ENCODE data around the gene TSPAN18. TPM values are rescaled to one million over a fixed set of nuclear protein-coding genes. Genes with fewer than 3 reads are reported as not detected.

TSPAN18 gene
- total RNA-seq, 2 experiments from 2014 or later = 0.85 to 0.92 TPM

DNA sequence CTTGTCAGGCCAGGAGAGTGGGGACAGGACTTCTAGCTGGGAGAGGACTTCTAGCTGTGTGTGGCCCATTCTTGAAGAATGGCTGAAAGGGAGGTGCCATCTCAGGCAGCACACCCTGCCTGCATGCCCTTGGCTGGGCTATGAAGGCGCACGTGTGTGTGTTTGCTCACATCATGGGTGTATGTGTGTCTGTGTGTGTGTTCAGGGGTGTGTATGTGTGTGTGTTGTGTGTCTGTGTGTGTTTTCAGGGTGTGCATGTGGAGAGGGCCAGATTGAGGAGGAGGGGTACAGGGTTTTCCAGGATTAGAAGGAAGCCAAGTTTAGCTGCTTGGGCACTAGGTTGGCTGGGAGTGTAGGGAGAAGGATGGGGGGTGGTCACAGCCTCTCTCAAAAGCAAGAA lies 207.3 kb downstream of the TSPAN18 start:
- ATAC-seq (no peak), DNase-seq (no peak)
- intact Hi-C loops (cut with micrococcal nuclease) = no loop called here
- TF ChIP-seq, protein P1, sequence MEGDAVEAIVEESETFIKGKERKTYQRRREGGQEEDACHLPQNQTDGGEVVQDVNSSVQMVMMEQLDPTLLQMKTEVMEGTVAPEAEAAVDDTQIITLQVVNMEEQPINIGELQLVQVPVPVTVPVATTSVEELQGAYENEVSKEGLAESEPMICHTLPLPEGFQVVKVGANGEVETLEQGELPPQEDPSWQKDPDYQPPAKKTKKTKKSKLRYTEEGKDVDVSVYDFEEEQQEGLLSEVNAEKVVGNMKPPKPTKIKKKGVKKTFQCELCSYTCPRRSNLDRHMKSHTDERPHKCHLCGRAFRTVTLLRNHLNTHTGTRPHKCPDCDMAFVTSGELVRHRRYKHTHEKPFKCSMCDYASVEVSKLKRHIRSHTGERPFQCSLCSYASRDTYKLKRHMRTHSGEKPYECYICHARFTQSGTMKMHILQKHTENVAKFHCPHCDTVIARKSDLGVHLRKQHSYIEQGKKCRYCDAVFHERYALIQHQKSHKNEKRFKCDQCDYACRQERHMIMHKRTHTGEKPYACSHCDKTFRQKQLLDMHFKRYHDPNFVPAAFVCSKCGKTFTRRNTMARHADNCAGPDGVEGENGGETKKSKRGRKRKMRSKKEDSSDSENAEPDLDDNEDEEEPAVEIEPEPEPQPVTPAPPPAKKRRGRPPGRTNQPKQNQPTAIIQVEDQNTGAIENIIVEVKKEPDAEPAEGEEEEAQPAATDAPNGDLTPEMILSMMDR (IDR thresholded peaks at IDR 0.05) = no peak
- H3K36me3 Mint-ChIP-seq (ENCODE audit: low read depth) = no peaks in the 10 kb centered on the region
- no peaks in the 10 kb centered on the region for H3K27me3 Mint-ChIP-seq
- ChIA-PET CTCF (interaction anchor here (3.0 to 24.5 kb wide), 2 partner anchors 23 to 169 kb away, joined by 14 to 942 read pairs; no protein-coding TSS in a partner anchor), POLR2A (no interaction called here)
- H3K4me3 Mint-ChIP-seq = no peak overlapping the region
- H3K4me1 Mint-ChIP-seq (ENCODE audit: low read depth) = no peaks in the 10 kb centered on the region
- no peaks in the 10 kb centered on the region for H3K9me3 Mint-ChIP-seq
- peak overlapping the region; percentile 2 for H3K27ac Mint-ChIP-seq

DNA sequence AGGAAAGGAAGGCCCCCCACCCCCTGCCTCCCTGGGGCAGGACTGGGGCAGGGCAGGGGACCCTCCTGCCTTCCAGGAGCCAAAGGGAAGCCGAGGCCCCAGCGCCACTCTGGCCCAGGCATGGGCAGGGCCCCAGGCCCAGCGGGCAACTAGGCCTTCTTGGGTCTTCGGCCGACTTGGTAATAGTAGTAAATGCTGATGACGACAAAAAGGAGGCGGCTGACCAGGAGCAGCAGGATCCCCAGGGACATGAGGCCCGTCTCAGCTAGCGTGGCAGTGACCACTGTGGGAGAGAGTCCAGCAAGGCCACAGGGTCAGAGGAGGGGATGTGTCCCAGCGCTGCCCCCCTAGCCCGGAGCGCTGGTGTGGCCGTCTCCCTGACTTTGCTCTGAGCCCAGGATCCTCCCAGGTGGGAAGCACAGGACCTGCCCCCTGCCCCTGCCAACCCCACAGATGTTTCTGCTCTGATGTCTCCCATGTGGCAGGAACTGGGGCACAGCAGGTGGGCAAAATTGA lies 208.0 kb downstream of the TSPAN18 start:
- H3K4me1 Mint-ChIP-seq (ENCODE audit: low read depth) = no peaks in the 10 kb centered on the region
- H3K27ac Mint-ChIP-seq = no peak overlapping the region
- TF ChIP-seq, protein P1 (IDR thresholded peaks at IDR 0.05) = no peak
- CTCF ChIA-PET = interaction anchor here (3.0 to 24.5 kb wide), 4 partner anchors 8 to 168 kb away, joined by 14 to 942 read pairs (median 54); no protein-coding TSS in a partner anchor
- ATAC-seq = no peak
- no peaks in the 10 kb centered on the region for H3K9me3 Mint-ChIP-seq
- H3K4me3 Mint-ChIP-seq = no peak overlapping the region
- POLR2A ChIA-PET = no interaction called here
- intact Hi-C loops (cut with micrococcal nuclease) = no loop called here
- DNase-seq = no peak
- H3K27me3 Mint-ChIP-seq = no peaks in the 10 kb centered on the region
- H3K36me3 Mint-ChIP-seq (ENCODE audit: low read depth) = no peaks in the 10 kb centered on the region

DNA sequence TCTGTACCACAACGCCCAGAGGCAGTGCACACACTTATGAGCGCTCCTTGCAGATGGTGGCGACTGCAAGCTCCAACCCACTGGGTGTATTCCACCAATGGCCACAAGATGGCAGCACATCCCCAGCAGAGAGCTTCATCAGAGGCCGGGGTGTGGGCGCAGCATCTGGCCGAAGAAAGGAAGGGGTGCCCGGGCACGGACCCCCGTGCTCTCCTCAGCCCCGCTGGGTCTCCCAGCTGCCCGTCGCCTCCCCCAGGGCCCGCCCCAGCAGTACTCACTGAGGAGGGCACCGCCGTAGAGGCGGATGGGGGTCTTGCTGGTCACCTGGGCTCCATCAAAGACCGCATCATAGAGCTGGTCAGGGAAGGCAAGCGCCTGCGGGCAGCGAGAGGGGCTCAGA lies 209.8 kb downstream of the TSPAN18 start:
- CTCF ChIA-PET = interaction anchor here (0.6 to 24.5 kb wide), 55 partner anchors 10 to 767 kb away, joined by 3 to 942 read pairs (median 3); partner anchors contain the start of genes SYT13 and TP53I11
- ATAC-seq (peak; percentile 97), DNase-seq (peak; percentile 88)
- Mint-ChIP-seq H3K4me1 (ENCODE audit: low read depth) (no peaks in the 10 kb centered on the region), H3K36me3 (ENCODE audit: low read depth) (no peaks in the 10 kb centered on the region), H3K9me3 (no peaks in the 10 kb centered on the region), H3K27me3 (no peaks in the 10 kb centered on the region), H3K27ac (no peak overlapping the region), H3K4me3 (no peak overlapping the region)
- POLR2A ChIA-PET = interaction anchor here (1.9 to 2.9 kb wide), 2 partner anchors 9 to 167 kb away, joined by 7 to 27 read pairs; no protein-coding TSS in a partner anchor
- TF ChIP-seq, protein P1 (IDR thresholded peaks at IDR 0.05) = peak; percentile 97
- intact Hi-C loops (cut with micrococcal nuclease) = loop anchor here (1.0 kb wide), 1 partner anchor 167 kb away; no protein-coding TSS in a partner anchor

DNA sequence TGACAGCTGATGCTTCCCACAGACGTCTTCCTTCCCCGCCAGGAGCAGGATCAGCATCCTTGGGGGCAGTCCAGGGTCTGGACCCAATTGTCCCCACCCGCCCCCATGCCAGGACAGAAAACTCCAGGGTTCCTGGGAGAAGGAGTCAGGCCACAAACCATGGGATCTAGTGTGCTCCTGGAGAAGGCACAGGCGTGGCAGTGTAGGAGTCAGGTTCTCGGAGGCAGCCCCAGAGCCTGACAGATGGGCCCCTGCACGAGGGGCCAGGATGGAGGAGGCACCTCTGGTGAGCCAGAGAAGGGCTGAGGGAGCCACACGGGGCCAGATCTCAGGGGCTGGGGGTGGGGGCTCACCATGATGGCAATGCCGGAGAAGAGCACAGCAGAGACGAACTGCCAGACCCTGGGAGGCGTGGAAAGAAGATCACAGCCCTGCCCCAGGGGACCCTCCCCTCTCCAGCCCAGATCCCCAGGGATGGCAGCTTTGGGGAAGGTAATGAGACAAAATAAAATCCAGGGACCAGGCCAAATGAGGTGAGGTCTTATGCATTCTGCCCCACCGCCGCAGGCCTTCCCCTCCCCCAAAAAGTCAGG lies 210.3 kb downstream of the TSPAN18 start:
- H3K27ac Mint-ChIP-seq = no peak overlapping the region
- no peak for DNase-seq
- ChIA-PET POLR2A (interaction anchor here (1.3 to 2.9 kb wide), 3 partner anchors 10 to 167 kb away, joined by 3 to 27 read pairs (median 7); no protein-coding TSS in a partner anchor), CTCF (interaction anchor here (0.6 to 24.5 kb wide), 37 partner anchors 10 to 412 kb away, joined by 3 to 942 read pairs (median 4); partner anchors contain the start of genes SYT13 and TP53I11)
- H3K4me1 Mint-ChIP-seq (ENCODE audit: low read depth) = no peaks in the 10 kb centered on the region
- no peak overlapping the region for H3K4me3 Mint-ChIP-seq
- no peaks in the 10 kb centered on the region for H3K36me3 Mint-ChIP-seq (ENCODE audit: low read depth)
- no peak for ATAC-seq
- H3K27me3 Mint-ChIP-seq = no peaks in the 10 kb centered on the region
- H3K9me3 Mint-ChIP-seq = no peaks in the 10 kb centered on the region
- TF ChIP-seq, protein P1 (IDR thresholded peaks at IDR 0.05) = no peak
- intact Hi-C loops (cut with micrococcal nuclease) = loop anchor here (1.0 kb wide), 1 partner anchor 166 kb away; no protein-coding TSS in a partner anchor

All from activated CD8-positive, alpha-beta T cell treated with anti-CD3 and anti-CD28 coated beads for 36 hours (primary cell).